NT2/D1 (cell line): ENCODE data around the gene UTP15.

Experiments used
- YY1 ChIP-seq: IDR thresholded peaks from 2 replicates; pipeline ENCODE4 v1.6.1; 2011; ENCODE audit not compliant: insufficient read length, insufficient read depth
- ZNF274 ChIP-seq: IDR thresholded peaks from 2 replicates; pipeline ENCODE4 v1.6.1; 2011; ENCODE audit warnings: mild to moderate bottlenecking, low read depth, low read length

DNA sequence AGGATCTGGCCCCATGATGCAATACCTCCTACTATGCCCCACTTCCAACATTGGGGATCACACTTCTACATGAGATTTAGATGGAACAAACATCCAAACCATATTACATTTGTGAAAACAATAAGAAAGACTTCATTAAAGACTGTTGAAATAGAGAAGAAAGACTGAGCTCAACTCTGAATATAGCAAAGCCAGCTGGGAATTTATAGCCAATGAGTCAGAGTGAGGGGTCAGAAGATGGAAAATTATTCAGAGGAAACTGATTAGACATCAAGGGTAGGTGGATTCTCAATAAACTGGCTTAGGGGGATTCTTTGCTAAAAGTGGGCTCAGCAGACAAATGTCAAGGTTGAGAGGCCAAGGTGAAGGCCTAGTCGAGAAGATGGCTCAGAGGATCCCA lies 41.7 kb upstream of the UTP15 start:
- no peak for TF ChIP-seq YY1
- no peak for TF ChIP-seq ZNF274
